Fibroblast of lung (primary cell): ENCODE measurements around the gene TSTD2. TPM values are rescaled to one million over a fixed set of nuclear protein-coding genes. Genes with fewer than 3 reads are reported as not detected.

Experiments
- DNase-seq, 2 donors: peaks; one replicate each; pipeline versions ENCODE4 v3.0.0 to v3.0.0-alpha.2; 2010; ENCODE audit warnings: low read depth in 2 of 2
- H2AFZ ChIP-seq: 2 replicates; pipeline ENCODE4 v1.5.1; 2012; ENCODE audit warnings: low read length, control low read depth, inconsistent platforms
- H3K27ac ChIP-seq: 2 replicates; pipeline ENCODE4 v1.5.1; 2011; ENCODE audit warnings: low read length, control low read depth; ENCODE audit not compliant: insufficient read depth
- H3K27me3 ChIP-seq: 2 replicates; pipeline ENCODE4 v1.5.1; 2011; ENCODE audit warnings: mild to moderate bottlenecking, low read length; ENCODE audit not compliant: control insufficient read depth, insufficient read depth
- H3K36me3 ChIP-seq: 2 replicates; pipeline ENCODE4 v1.5.1; 2011; ENCODE audit warnings: low read length; ENCODE audit not compliant: control insufficient read depth, insufficient read depth
- H3K4me1 ChIP-seq: 2 replicates; pipeline ENCODE4 v1.5.1; 2011; ENCODE audit warnings: low read length; ENCODE audit not compliant: control insufficient read depth, insufficient read depth; ENCODE audit errors: extremely low read depth
- H3K4me2 ChIP-seq: 2 replicates; pipeline ENCODE4 v1.5.1; 2011; ENCODE audit warnings: low read length, control low read depth; ENCODE audit not compliant: insufficient read depth; ENCODE audit errors: extremely low read depth
- H3K4me3 ChIP-seq, 4 experiments: fragments of 200-600 bp in 1 of 4; sonication (generic) in 1 of 4; replicated peaks in 1 of 4; 2 replicates each; pipeline ENCODE4 v1.5.1; 2011 to 2016; ENCODE audit warnings: low read length in 4 of 4, low read depth in 3 of 4, mild to moderate bottlenecking in 3 of 4, control low read depth in 2 of 4, inconsistent platforms in 1 of 4, mixed read lengths in 1 of 4; ENCODE audit not compliant: insufficient read depth in 1 of 4; ENCODE audit errors: control extremely low read depth in 1 of 4
- H3K79me2 ChIP-seq: 2 replicates; pipeline ENCODE4 v1.5.1; 2012; ENCODE audit warnings: mild to moderate bottlenecking, low read length, inconsistent platforms; ENCODE audit not compliant: control insufficient read depth, insufficient read depth
- H3K9ac ChIP-seq: 2 replicates; pipeline ENCODE4 v1.5.1; 2011; ENCODE audit warnings: mild to moderate bottlenecking, low read length, control low read depth; ENCODE audit not compliant: insufficient read depth
- H3K9me3 ChIP-seq: 2 replicates; pipeline ENCODE4 v1.5.1; 2012; ENCODE audit warnings: low read depth, low read length; ENCODE audit not compliant: control insufficient read depth, insufficient read depth
- H4K20me1 ChIP-seq: 2 replicates; pipeline ENCODE4 v1.5.1; 2011; ENCODE audit warnings: low read length; ENCODE audit not compliant: control insufficient read depth, insufficient read depth; ENCODE audit errors: extremely low read depth
- EZH2 ChIP-seq: IDR thresholded peaks from 2 replicates; pipeline ENCODE4 v1.5.1; 2012; ENCODE audit warnings: low read length, control low read depth, mild to moderate bottlenecking; ENCODE audit errors: missing control alignments
- polyA plus RNA-seq, 2 donors: library from polyadenylated mRNA; depleted of rRNA in 1 of 2; stranded (reverse) in 1 of 2; unstranded in 1 of 2; fragments of >200 nt; gene quantifications; 2 replicates each; pipeline ENCODE4 v1.2.1, GENCODE V29; 2011 to 2012; ENCODE audit warnings: missing spikeins in 1 of 2
- total RNA-seq: library from RNA; depleted of rRNA; stranded (reverse); fragments of >200 nt; gene quantifications from 2 replicates; pipeline ENCODE4 v1.2.1, GENCODE V29; 2014
- TF ChIP-seq, protein P1 (sequence below), 2 donors: IDR thresholded peaks in 1 of 2; conservative IDR thresholded peaks in 1 of 2; 1 replicate in 1 of 2; 2 replicates in 1 of 2; pipeline ENCODE4 v1.5.1; 2011 to 2012; ENCODE audit warnings: low read length in 2 of 2, control low read depth in 1 of 2, inconsistent platforms in 1 of 2, low read depth in 1 of 2, mild to moderate bottlenecking in 1 of 2

The TSTD2 gene
- total and polyA plus RNA-seq, 2 donors (not counting 1 experiment from before 2014, with no cell fraction given): 15.9 to 20.1 TPM

DNA sequence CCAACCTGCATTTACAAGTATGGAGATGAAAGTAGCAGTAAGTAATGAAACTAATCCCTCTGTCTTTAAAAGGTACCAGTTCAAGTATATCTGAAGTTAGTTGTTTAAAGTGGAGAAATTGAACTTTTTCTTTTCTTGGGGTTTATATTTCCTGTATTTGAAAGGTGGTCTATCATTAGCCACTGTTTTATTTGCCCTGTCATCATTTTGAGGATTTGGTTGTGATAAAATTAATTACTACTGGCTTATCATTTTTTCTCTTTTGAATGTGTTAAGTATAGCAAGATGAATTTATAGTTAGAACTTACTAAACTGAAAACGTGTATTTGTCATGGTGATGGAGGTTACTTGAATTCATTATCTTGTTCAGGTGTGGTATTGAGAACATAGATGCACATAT lies 25.5 kb upstream of the TSTD2 start:
- H3K27ac ChIP-seq: no peak overlapping the region
- H3K9ac ChIP-seq: no peak overlapping the region
- no peak for DNase-seq
- no peaks in the 10 kb centered on the region for H3K79me2 ChIP-seq
- H3K36me3 ChIP-seq: peaks cover 4% of the 10 kb centered on the region
- no peaks in the 10 kb centered on the region for H3K9me3 ChIP-seq
- H4K20me1 ChIP-seq: no peaks in the 10 kb centered on the region
- no peak overlapping the region for H2AFZ ChIP-seq
- no peak overlapping the region for H3K4me2 ChIP-seq
- TF ChIP-seq, protein P1, sequence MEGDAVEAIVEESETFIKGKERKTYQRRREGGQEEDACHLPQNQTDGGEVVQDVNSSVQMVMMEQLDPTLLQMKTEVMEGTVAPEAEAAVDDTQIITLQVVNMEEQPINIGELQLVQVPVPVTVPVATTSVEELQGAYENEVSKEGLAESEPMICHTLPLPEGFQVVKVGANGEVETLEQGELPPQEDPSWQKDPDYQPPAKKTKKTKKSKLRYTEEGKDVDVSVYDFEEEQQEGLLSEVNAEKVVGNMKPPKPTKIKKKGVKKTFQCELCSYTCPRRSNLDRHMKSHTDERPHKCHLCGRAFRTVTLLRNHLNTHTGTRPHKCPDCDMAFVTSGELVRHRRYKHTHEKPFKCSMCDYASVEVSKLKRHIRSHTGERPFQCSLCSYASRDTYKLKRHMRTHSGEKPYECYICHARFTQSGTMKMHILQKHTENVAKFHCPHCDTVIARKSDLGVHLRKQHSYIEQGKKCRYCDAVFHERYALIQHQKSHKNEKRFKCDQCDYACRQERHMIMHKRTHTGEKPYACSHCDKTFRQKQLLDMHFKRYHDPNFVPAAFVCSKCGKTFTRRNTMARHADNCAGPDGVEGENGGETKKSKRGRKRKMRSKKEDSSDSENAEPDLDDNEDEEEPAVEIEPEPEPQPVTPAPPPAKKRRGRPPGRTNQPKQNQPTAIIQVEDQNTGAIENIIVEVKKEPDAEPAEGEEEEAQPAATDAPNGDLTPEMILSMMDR (conservative IDR thresholded peaks at IDR 0.05 in 1 of 2, IDR thresholded peaks at IDR 0.05 in 1 of 2; ENCODE audit: low read depth in 1 of 2, low read length in 2 of 2): no peak
- TF ChIP-seq EZH2: no peak
- no peaks in the 10 kb centered on the region for H3K4me1 ChIP-seq
- H3K27me3 ChIP-seq: no peaks in the 10 kb centered on the region
- H3K4me3 ChIP-seq: no peak overlapping the region

DNA sequence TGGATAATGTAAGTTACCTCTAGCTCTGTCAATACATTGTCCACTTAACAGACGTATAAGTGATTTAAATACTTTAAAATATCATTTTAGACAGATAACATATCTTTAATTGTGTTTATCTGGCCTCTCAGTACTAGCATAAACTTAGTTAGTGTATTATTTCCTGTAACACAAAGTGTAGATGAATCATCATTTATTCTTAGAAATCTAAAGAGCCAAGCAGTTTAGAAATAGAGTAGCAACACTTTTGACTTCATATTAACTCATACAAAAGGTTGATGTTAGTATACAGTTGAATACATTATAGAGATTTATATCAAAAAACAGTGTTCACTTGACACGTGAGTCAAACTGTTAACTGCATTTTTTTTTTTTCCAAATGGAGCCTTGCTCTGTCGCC lies 18.5 kb upstream of the TSTD2 start:
- Histone ChIP-seq H3K4me2 (no peak overlapping the region), H2AFZ (no peak overlapping the region), H3K27ac (no peak overlapping the region), H4K20me1 (no peaks in the 10 kb centered on the region), H3K36me3 (peaks cover 2% of the 10 kb centered on the region), H3K9ac (no peak overlapping the region), H3K79me2 (no peaks in the 10 kb centered on the region), H3K4me3 (no peak overlapping the region), H3K4me1 (no peaks in the 10 kb centered on the region), H3K9me3 (no peaks in the 10 kb centered on the region), H3K27me3 (no peaks in the 10 kb centered on the region)
- peak in 1 of 2 donors; percentile 39 for DNase-seq
- TF ChIP-seq EZH2: no peak
- TF ChIP-seq, protein P1 (conservative IDR thresholded peaks at IDR 0.05 in 1 of 2, IDR thresholded peaks at IDR 0.05 in 1 of 2; ENCODE audit: low read depth in 1 of 2, low read length in 2 of 2): no peak

DNA sequence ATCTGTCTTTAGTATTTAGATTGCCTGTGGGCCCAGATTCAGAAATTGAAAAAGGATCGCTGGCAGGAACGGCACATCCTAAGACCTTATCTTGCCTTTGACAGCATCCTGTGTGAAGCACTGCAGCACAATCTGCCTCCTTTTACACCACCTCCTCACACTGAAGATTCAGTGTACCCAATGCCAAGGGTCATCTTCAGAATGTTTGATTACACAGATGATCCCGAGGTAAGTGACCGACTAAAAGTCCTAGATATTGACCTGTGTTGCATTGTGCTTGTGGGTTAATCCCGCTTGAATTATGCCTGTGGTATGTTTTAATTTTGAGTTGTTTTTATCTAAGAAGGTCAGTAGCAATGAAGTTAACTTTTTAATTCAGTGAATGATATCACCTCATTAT lies 14.8 kb upstream of the TSTD2 start:
- H3K9ac ChIP-seq: no peak overlapping the region
- DNase-seq: no peak
- no peaks in the 10 kb centered on the region for H3K9me3 ChIP-seq
- H3K79me2 ChIP-seq: no peaks in the 10 kb centered on the region
- no peaks in the 10 kb centered on the region for H4K20me1 ChIP-seq
- TF ChIP-seq, protein P1 (conservative IDR thresholded peaks at IDR 0.05 in 1 of 2, IDR thresholded peaks at IDR 0.05 in 1 of 2; ENCODE audit: low read depth in 1 of 2, low read length in 2 of 2): no peak
- TF ChIP-seq EZH2: no peak
- H2AFZ ChIP-seq: no peak overlapping the region
- no peak overlapping the region for H3K4me3 ChIP-seq
- H3K4me1 ChIP-seq: no peaks in the 10 kb centered on the region
- no peaks in the 10 kb centered on the region for H3K27me3 ChIP-seq
- no peak overlapping the region for H3K27ac ChIP-seq
- H3K4me2 ChIP-seq: no peak overlapping the region
- H3K36me3 ChIP-seq: peaks cover 2% of the 10 kb centered on the region
